ENCODE results near the gene CAND2. TPM values are rescaled to one million over a fixed set of nuclear protein-coding genes. Genes with fewer than 3 reads are reported as not detected.

The CAND2 gene
- total RNA-seq, 2 donors from 2014 or later, result 41.6 to 51.0 TPM

DNA sequence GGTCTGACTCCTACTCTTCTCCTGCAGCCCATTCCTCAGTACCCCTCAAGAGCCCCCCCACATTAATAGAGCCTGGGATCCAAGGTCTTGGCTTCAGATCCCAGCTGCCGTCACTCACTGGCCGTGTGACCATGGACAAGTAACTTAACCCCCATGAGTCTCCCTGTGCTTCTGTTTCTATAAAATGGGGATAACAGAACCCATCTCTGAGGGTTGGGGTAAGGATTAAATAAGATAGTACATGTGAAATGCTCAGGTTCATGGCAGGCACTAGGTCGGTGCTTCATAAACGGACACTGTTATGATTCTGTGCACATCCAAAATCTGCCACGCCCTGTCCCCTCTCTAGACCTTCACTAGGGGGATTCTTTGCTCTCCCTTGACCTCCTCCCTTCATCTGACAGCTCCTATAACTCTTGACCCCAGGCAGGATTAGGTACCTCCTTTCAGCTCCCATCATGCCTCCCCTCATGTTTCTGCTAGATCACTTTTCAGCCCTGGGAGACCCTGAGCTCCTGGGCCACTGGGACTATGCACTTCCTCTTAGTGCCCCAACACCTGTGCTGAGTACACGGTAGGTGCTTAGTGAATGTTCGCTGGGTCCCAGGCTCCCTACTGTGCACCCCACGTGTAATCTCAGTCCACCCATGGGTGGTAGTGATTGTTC is 1.5 kb downstream of the CAND2 start:
- DNase-seq (no peak), ATAC-seq (no peak)
- intact Hi-C loops (cut with DNase I), result no loop called here

DNA sequence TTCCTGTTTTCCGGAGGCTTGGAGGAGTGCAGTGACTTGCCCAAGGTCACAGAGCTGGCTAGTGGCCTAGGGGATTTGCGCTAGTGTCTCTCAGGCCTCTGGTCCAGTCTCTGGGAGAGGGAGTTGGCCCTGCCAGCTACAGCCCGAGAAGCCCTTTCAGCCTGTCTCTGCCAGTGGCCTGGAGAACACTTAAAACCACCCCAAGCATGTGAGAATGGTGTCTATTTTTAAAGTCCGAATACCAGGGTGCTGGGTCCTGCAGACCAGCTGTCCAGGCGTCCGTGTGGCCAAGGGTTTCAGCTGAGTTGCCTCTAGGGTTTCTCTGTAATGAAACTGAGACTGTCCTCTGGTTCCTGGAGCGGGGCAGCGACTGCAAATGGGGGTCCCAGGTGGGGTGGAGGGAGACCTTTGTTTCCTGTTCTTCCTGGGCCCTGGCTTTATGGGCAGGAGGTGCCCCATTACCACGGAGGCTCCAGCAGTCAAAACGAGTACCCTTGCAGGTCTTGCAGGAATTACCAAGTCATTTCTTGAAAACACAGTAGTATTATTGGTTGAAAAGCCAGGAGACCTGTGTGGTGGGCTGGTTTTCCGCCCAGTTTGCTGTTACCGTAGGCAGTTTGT is 2.2 kb downstream of the CAND2 start:
- peak; percentile 52 to 66 for ATAC-seq
- intact Hi-C loops (cut with DNase I), result no loop called here
- peak; percentile 55 for DNase-seq

DNA sequence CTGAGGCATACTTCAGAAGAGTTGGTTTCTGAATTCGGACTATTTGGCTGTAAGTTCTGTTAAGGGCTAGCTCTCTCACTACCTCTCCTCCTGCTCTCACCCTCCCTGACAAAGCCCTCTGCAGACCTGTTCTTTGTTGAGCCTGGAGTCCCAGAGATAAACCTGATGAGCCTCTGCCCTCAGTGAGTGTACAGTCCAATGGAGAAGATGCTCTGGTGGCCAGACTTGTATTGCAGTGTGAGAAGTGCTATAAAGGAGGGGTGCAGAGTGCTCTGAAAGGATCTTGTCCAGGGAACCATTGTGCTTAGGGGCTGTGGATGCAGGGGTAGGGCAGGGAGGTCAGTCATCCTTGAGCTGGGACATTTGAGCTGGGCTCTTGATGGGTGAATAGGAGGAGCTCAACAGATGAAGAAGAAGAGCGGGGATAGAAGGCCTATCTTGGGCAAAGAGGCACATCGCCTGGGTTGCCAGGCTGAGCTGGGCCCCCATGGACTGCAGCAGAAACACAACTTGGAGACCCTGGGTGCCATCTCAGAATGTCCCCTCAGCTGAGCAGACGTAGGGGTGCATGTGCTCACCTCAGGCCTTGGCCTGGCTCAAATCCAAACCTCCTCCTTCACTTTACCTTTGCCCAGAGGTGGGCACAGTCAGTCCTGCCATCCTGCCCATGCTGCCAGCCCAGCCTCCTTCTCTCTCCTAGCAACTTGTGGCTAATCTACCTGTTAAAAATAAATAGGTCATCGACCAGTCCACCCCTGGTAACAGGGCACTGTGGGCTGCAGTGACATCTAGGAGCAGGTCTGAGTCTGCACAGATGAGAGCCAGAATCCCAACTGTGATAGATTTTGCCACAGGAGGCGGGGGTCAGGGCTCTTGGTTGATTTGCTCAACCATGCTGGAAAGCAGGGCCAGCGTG is 3.3 kb downstream of the CAND2 start:
- intact Hi-C loops (cut with DNase I), result no loop called here
- DNase-seq, result no peak
- ATAC-seq, result no peak

DNA sequence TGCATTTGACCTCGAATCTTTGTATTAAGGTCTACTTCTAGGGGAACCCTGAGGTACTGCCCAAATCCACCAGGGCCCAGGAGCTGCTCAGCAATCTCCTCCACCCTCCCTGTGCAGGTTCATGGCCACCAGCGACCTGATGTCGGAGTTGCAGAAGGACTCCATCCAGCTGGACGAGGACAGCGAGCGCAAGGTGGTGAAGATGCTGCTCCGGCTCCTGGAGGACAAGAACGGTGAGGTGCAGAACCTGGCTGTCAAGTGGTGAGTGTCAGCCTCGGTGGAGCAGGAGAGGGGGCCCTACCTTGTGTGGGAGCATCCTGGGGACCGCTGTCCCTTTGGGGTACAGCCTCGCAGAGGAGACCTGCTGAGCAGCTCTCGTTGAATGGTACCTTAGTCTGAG is 6.9 kb downstream of the CAND2 start:
- DNase-seq (no peak), ATAC-seq (no peak)
- intact Hi-C loops (cut with DNase I), result no loop called here

DNA sequence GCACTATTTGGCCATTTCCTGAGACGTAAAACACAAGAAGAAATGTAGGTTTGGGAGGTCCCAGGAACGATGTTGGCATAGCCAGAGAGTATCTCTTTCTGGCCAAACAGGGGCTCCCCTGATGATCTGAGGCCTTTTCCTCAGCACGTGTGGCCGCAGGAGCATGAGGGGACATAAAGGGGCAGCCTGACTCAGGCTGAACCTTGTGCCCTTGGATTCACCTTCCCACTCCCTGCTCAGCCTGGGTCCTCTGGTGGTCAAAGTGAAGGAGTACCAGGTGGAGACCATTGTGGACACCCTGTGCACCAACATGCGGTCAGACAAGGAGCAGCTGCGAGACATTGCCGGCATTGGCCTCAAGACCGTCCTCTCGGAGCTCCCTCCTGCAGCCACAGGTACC is 10.6 kb downstream of the CAND2 start:
- DNase-seq, result no peak
- ATAC-seq, result no peak
- intact Hi-C loops (cut with DNase I), result no loop called here

DNA sequence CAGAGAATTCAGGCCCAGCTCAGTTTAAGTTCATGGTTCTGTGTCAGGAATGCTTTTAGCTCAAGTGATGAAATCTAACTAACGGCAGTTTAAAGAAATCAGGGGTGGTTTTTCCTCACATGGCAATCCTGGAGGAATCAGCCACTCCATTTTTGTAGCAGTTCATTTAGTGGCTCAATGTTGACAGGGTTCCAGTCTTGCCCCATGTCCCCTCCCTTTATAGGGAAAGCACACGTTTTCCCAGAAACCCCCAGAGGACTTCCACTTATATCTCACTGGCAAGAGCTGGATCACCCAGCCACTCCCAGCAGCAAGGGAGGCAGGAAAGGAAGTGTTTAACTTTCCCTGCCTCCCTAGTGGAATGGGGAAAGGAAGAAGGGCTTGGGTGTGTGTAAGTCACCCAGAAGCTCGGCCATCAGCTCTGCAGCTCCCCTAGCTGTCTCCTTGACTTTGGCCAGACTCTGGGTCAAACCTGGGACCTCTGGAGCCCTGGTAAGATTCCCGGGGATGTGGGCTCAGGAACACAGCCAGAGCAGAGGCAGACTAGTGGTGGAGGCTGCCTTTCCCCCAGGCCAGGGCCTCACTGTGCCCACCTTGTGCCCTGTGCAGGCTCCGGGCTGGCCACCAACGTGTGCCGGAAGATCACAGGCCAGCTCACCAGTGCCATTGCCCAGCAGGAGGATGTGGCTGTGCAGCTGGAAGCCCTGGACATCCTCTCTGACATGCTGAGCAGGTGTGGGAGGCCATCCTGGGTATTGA is 11.3 kb downstream of the CAND2 start:
- ATAC-seq, result no peak
- intact Hi-C loops (cut with DNase I), result no loop called here
- DNase-seq, result no peak

DNA sequence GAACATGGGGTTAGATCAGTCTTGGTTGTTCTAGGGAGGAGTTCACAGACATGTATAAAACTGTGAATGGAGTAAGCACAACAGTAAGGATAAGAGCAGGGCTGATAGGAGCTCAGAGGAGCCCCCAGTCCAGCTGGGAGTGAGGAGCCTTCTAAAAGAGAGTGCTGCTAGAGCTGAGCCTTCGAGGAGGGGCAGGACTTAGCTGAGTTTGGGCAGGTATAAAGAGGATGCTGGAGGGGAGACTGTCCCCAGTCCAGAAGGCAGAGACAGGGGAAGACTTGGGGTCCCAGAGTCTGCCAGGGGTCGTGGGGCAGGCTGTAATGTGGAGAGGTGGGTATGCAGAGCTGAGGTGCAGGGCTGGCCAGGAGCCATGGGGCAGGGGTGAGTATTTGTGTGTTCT is 12.1 kb downstream of the CAND2 start:
- ATAC-seq (no peak), DNase-seq (no peak)
- intact Hi-C loops (cut with DNase I), result no loop called here

DNA sequence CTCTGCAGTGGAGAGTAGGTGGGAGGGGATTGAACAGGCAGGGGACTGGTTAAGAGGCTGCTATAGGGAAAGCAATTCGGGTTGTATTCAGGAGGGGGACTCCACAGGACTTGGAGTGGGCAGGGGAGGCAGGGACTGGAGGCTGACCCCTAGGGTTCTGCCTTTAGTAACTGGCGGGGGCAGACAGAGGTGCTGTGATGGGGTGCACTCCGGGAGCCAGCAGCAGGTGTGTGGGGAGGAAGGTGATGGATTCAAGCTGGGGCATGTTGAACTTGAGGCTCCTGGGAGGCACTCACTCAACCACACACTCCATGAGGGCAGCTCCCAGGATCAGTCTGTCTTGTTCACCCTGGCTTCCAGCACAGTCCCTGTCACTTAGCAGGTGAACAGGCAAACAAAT is 12.5 kb downstream of the CAND2 start:
- DNase-seq, result no peak
- no peak for ATAC-seq
- intact Hi-C loops (cut with DNase I), result no loop called here

DNA sequence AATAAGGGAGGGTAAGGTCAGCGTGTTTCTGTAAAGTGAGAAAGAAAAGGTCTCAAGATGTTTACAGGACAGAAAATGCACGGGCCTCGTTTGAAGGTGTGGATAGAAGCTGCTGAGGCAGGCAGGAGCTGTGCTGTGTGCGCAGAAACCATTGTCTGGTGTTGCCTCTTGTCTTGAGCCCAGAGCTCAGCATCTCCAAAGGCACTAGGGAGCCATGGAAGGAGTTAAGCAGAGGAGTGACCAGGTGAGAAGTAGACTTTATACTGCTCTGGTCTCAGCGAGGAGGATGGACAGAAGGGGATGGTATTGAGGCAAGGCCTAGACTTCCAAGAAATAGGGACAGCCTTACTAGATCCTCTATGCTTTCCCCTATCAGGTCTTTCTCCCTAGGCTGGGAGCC is 13.0 kb downstream of the CAND2 start:
- DNase-seq (no peak), ATAC-seq (no peak)
- intact Hi-C loops (cut with DNase I), result no loop called here

DNA sequence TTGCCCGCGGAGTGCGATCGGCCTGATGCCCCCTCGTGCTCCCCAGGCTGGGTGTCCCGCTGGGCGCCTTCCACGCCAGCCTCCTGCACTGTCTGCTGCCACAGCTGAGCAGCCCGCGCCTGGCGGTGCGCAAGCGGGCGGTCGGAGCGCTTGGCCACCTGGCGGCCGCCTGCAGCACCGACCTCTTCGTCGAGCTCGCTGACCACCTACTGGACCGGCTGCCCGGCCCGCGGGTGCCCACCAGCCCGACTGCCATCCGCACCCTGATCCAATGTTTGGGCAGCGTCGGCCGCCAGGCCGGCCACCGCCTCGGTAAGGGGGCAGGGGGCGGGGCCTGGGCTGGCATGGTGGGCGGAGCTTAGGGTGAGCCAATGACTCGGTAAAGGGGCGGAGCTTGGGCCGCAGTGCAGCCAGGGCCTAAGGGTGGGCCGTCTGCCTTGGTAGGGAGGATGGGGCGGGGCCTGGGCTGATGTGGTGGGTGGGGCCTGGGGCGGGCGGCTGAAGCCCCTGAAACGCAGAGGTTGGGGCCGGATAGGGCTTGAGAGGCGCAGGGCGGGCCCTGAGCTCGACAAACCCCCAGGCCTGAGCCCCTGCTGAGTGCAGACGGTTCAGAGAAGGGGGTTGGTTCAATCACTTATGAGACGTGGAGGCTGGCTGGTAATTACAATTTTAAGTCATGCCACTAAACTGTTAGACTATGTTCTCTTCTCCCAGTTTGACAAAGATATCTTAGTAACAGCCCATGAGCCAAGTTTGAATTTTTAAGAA is 13.7 kb downstream of the CAND2 start:
- ATAC-seq, result peak; percentile 99
- intact Hi-C loops (cut with DNase I), result loop anchor here in 1 of 2 donors (10.0 kb wide), 1 partner anchor 95 kb away; no protein-coding TSS in a partner anchor
- DNase-seq, result peak; percentile 97

DNA sequence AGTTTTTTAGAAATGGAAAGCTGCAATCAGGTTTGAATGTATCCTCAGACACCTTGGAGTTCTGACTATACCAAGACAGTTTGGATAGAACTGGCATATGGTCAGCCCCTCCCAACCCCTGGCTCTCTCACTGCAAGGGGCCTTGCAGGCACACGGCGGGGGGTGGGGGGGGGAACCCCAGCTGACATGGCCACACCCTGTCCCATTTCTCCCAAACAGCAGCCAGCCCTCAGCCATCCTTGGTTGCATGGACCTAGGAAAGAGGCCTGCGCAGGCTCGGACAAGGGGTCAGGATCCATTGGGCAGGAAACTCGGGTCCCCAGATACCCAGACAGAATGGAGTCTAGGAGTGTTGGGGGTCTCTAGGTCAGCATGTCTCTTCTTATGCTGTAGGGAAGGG is 14.5 kb downstream of the CAND2 start:
- intact Hi-C loops (cut with DNase I), result loop anchor here in 1 of 2 donors (10.0 kb wide), 1 partner anchor 96 kb away; no protein-coding TSS in a partner anchor
- ATAC-seq, result no peak
- no peak for DNase-seq

DNA sequence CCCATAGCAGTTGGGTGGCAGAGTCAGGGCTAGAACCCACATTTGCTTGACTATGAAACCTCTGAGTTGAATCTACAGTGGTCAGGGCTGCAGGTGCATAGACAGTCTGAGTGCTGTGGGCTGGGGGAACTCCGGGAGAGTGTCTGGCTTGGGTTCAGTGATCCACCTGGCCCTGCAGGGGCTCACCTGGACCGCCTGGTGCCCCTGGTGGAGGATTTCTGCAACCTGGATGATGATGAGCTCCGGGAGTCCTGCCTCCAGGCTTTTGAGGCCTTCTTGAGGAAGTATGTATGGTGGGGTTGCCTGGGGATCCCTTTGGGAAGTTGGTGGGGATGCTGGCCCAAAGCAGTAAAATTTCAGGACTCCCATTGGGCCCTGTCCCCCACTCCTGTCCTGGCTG is 16.3 kb downstream of the CAND2 start:
- no peak for DNase-seq
- ATAC-seq, result no peak
- intact Hi-C loops (cut with DNase I), result loop anchor here in 1 of 2 donors (10.0 kb wide), 1 partner anchor 98 kb away; no protein-coding TSS in a partner anchor

DNA sequence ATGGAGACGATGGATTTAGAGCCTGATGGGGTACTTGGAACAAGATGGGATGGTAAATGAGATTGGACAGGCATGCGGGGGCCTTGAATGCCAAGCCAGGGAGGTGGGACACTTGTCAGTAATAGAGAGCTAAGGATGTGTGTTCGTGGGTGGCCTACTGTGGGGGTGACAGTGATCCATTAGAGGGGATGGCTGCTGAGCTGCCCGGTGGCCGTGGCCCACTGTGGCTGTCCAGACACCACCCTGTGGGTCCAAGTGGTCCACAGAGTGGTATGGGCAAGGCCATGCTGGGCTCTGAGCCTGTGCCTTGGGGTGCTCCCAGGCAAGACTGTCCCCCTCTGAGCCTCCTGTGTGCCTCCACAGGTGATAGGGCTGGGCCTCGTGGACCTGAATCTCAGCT is 17.5 kb downstream of the CAND2 start:
- ATAC-seq (no peak), DNase-seq (no peak)
- intact Hi-C loops (cut with DNase I), result loop anchor here in 1 of 2 donors (10.0 kb wide), 1 partner anchor 99 kb away; no protein-coding TSS in a partner anchor

DNA sequence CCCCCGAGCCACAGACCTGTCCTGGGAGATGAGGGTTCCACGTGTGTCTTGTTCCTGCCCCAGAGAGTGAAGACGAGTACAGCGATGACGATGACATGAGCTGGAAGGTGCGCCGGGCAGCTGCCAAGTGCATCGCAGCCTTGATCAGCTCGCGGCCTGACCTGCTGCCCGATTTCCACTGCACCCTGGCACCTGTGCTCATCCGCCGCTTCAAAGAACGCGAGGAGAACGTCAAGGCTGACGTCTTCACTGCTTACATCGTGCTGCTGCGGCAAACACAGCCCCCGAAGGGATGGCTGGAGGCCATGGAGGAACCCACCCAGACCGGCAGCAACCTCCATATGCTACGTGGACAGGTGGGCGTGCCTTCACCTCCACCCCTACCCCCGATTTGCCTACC is 18.6 kb downstream of the CAND2 start:
- no peak for ATAC-seq
- intact Hi-C loops (cut with DNase I), result loop anchor here in 1 of 2 donors (10.0 kb wide), 1 partner anchor 100 kb away; no protein-coding TSS in a partner anchor
- DNase-seq, result no peak

DNA sequence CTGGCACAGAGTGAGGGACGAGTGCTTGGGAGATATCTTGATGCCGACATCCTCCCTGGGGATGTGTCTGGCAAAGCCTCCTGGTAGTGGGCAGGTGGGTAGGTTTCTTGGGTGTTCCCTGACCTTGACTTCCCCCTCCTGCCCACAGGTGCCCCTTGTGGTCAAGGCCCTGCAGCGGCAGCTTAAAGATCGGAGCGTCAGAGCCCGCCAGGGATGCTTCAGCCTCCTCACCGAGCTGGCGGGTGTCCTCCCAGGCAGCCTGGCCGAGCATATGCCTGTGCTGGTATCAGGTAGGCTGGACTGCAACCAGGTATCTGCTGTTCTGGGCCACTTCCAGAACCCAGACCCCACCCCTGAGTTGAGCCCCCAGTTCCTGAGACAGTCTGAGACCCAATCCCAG is 19.2 kb downstream of the CAND2 start:
- no peak for DNase-seq
- no peak for ATAC-seq
- intact Hi-C loops (cut with DNase I), result loop anchor here in 1 of 2 donors (10.0 kb wide), 1 partner anchor 101 kb away; no protein-coding TSS in a partner anchor

DNA sequence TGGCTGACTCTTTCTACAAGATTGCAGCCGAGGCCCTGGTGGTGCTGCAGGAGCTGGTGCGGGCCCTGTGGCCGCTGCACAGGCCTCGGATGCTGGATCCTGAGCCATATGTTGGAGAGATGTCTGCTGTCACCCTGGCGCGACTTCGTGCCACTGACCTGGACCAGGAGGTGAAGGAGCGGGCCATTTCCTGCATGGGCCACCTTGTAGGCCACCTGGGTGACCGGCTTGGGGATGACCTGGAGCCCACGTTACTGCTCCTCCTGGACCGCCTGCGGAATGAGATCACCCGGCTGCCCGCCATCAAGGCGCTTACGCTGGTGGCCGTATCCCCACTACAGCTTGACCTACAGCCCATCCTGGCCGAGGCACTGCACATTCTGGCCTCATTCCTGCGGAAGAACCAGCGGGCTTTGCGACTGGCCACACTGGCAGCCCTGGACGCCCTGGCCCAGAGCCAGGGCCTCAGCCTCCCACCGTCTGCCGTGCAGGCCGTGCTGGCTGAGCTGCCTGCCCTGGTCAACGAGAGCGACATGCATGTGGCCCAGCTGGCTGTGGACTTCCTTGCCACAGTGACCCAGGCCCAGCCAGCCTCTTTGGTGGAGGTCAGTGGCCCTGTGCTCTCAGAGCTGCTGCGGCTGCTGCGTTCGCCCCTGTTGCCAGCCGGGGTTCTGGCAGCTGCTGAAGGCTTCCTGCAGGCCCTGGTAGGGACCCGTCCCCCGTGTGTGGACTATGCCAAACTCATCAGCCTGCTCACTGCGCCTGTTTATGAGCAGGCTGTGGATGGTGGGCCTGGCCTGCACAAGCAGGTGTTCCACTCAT is 20.3 kb downstream of the CAND2 start:
- ATAC-seq (peak; percentile 48 to 56), DNase-seq (no peak)
- intact Hi-C loops (cut with DNase I), result loop anchor here in 1 of 2 donors (10.0 kb wide), 1 partner anchor 102 kb away; no protein-coding TSS in a partner anchor

DNA sequence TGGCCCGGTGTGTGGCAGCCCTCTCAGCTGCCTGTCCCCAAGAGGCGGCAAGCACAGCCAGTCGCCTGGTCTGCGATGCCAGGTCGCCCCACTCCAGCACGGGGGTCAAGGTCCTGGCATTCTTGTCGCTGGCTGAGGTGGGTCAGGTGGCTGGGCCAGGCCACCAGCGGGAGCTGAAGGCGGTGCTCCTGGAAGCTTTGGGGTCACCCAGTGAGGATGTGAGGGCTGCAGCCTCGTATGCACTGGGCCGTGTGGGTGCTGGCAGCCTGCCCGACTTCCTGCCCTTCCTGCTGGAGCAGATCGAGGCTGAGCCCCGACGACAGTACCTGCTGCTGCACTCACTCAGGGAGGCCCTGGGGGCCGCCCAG is 20.8 kb downstream of the CAND2 start:
- intact Hi-C loops (cut with DNase I), result loop anchor here in 1 of 2 donors (10.0 kb wide), 1 partner anchor 103 kb away; no protein-coding TSS in a partner anchor
- ATAC-seq (peak; percentile 15 to 52), DNase-seq (no peak)

Data from left cardiac atrium (tissue), 4 donors.